ENCODE data around the gene HIVEP3. TPM values are rescaled to one million over a fixed set of nuclear protein-coding genes. Genes with fewer than 3 reads are reported as not detected.

The HIVEP3 gene
- total and polyA plus RNA-seq, 11 donors: 3.2 to 11.9 (median 5.0) TPM

DNA sequence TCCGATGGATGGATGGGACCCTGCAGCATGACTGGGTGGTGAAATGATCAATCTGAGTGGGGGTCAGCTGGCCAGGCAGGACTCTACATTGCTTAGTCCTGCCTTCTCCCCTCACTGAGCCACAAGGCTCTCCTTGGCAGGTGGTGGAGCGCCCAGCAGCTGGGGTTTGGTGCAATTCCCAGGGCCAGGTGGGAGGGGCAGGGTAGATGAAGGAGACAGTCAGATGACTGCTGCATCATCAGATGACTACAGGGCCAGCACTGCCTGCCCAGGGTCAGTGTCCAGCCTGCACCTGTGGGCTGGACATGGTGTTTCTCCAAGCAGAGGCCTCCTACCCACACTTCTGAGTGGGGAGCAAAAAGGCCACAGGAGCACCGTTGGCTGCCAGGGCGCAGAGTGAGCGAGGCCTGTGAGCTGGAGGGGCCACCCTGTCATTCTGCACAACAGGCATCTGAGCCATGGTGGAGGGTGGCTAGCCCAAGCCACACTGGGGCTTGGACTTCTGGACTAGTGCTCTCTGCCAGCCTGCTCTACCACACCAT, 330.3 kb downstream of the HIVEP3 start:
- TF ChIP-seq, protein P1, sequence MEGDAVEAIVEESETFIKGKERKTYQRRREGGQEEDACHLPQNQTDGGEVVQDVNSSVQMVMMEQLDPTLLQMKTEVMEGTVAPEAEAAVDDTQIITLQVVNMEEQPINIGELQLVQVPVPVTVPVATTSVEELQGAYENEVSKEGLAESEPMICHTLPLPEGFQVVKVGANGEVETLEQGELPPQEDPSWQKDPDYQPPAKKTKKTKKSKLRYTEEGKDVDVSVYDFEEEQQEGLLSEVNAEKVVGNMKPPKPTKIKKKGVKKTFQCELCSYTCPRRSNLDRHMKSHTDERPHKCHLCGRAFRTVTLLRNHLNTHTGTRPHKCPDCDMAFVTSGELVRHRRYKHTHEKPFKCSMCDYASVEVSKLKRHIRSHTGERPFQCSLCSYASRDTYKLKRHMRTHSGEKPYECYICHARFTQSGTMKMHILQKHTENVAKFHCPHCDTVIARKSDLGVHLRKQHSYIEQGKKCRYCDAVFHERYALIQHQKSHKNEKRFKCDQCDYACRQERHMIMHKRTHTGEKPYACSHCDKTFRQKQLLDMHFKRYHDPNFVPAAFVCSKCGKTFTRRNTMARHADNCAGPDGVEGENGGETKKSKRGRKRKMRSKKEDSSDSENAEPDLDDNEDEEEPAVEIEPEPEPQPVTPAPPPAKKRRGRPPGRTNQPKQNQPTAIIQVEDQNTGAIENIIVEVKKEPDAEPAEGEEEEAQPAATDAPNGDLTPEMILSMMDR (IDR thresholded peaks at IDR 0.05): no peak
- no peak for TF ChIP-seq POLR2A (IDR thresholded peaks at IDR 0.05)
- no peak for DNase-seq
- no peak overlapping the region for H3K4me3 ChIP-seq

DNA sequence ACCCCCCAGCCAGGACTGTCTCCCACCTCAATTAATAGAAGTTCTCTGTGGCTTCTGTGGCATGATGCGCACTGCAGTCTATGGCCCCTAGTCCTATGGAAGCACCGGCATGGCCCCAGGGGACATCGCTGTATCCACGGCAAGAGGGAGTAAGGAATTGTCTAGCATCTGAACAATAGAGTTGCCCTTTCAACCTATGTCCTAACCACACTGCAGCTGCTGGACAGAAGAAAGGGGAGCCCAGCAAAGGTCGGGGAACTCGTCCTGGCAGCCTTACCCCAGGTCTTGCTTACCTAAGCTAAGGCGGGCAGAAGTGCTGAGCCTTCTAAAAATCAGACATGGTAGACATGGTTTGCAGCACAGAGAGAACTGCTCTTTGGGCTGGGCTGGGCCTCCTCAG, 330.9 kb downstream of the HIVEP3 start:
- intact Hi-C loops (cut with DNase I): no loop called here
- H3K9me3 ChIP-seq: peaks cover 0 to 6% (median 0%) of the 10 kb centered on the region in 12 donors
- no peaks in the 10 kb centered on the region for H3K27me3 ChIP-seq
- WGBS, 4 donors: 95 to 99% (median 97%) methylated on average over 7 of the region's 7 CpGs
- H3K4me3 ChIP-seq: no peak overlapping the region
- ATAC-seq (no peak), DNase-seq (no peak)
- H3K4me1 ChIP-seq: no peaks in the 10 kb centered on the region
- TF ChIP-seq, protein P1 (IDR thresholded peaks at IDR 0.05): no peak
- H3K27ac ChIP-seq: no peak overlapping the region
- H3K36me3 ChIP-seq: no peaks in the 10 kb centered on the region

More for the DNA sequence above, 330.3 kb downstream of the HIVEP3 start:
- Histone ChIP-seq H3K36me3 (no peaks in the 10 kb centered on the region), H3K27ac (no peak overlapping the region), H3K9me3 (peaks cover 0 to 6% (median 0%) of the 10 kb centered on the region in 12 donors), H3K4me1 (no peaks in the 10 kb centered on the region), H3K27me3 (no peaks in the 10 kb centered on the region)
- 88 to 100% (median 99%) methylated on average over 4 to 5 of the region's 5 CpGs for WGBS, 4 donors
- no peak for ATAC-seq
- intact Hi-C loops (cut with DNase I): no loop called here

DNA sequence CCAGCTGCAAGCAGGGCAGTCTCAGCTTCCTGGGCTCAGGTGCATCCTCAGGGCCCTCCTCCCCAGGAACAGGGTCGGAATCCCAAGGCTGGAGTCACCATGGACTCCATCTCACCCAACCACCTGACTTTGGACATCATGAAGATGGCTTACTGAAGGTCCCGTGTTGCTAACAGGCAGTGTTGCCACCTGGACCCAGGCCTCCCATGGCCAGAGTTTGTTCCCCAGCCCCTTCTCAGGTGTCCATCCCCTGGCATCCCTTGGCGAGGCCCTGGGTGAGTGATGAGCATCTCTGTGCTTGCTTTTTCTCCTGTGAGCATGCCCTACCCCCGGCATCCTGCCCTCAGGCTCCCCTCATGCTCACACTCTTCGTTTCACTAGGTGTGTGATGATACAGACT, 332.5 kb downstream of the HIVEP3 start:
- H3K9me3 ChIP-seq: peaks cover 0 to 6% (median 0%) of the 10 kb centered on the region in 12 donors
- no peak for DNase-seq
- TF ChIP-seq, protein P1 (IDR thresholded peaks at IDR 0.05): no peak
- no peak for TF ChIP-seq POLR2A (IDR thresholded peaks at IDR 0.05)
- H3K27ac ChIP-seq: no peak overlapping the region
- no peaks in the 10 kb centered on the region for H3K36me3 ChIP-seq
- 90 to 98% (median 95%) methylated on average over 5 of the region's 5 CpGs for WGBS, 4 donors
- ATAC-seq: no peak
- intact Hi-C loops (cut with DNase I): no loop called here
- no peaks in the 10 kb centered on the region for H3K4me1 ChIP-seq
- H3K27me3 ChIP-seq: no peaks in the 10 kb centered on the region
- H3K4me3 ChIP-seq: no peak overlapping the region

DNA sequence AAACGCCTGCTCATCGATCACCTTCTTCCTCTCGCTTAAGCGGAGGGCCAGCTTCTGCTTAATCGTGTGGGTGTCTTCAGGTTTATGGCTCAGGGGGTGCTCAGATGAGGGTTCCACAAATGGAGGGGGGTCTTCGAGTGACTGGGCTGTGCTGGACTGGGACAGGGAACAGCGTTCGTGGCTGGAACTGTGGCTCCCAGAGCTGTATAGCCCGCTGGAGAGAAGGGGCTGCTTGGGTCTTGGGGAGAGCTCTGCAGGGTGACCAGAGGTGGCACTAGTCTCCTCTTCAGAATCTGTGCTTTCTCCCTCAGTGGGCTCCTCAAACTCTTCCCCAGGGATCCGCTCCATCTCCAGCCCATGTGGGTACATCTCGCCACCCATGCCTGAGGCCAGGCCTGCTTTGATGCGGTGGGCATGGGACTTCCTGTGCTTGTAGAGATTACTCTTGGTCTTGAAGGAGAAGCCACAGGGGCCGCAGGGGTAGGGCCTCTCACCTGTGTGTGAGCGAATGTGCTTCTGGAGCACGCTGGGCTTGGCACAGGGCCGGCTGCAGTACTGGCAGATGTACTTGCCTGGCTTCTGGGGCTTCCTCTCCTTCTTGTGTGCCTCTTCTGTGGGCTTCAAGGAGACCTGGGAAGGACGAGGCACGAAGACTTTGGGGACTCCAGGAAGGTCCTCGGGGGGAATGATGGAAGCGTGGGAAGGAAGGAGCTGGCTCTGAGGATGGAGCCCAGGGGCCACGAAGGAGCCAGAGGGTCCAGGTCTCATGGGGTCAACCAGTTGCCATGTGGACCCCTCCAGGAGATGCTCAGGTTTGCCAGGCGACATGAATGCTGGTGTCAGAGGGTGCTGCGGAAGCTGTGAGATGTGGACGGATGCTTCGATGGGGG, 334.8 kb downstream of the HIVEP3 start:
- peaks cover 0 to 7% (median 0%) of the 10 kb centered on the region in 9 donors for H3K36me3 ChIP-seq
- H3K4me3 ChIP-seq: no peak overlapping the region
- DNase-seq: no peak
- WGBS, 4 donors: 94 to 97% (median 97%) methylated on average over 21 to 25 of the region's 25 CpGs
- TF ChIP-seq, protein P1 (IDR thresholded peaks at IDR 0.05): no peak
- TF ChIP-seq POLR2A (IDR thresholded peaks at IDR 0.05): no peak
- ATAC-seq: no peak
- H3K4me1 ChIP-seq: no peaks in the 10 kb centered on the region
- H3K9me3 ChIP-seq: no peaks in the 10 kb centered on the region
- no peaks in the 10 kb centered on the region for H3K27me3 ChIP-seq
- intact Hi-C loops (cut with DNase I): loop anchor here in 1 of 10 donors (5.0 kb wide), 1 partner anchor 193 kb away; no protein-coding TSS in a partner anchor
- H3K27ac ChIP-seq: no peak overlapping the region

All from heart left ventricle (tissue), 16 donors.